Body of pancreas (tissue), 4 donors: ENCODE data around the gene TAGAP.

Source experiments
- POLR2A ChIP-seq, 3 donors: fragments of 450-650 bp; IDR thresholded peaks; one replicate each; pipeline ENCODE4 v1.6.1; 2016; ENCODE audit warnings: antibody characterized with exemption in 3 of 3, mild to moderate bottlenecking in 2 of 3
- TF ChIP-seq, protein P1 (sequence below), 7 experiments: fragments of 450-650 bp in 4 of 7; fragments of 200-600 bp in 3 of 7; sonication (generic) in 3 of 7; IDR thresholded peaks; one replicate each; pipeline ENCODE4 v1.5.1; 2016 to 2019; ENCODE audit warnings: antibody characterized with exemption in 7 of 7

DNA sequence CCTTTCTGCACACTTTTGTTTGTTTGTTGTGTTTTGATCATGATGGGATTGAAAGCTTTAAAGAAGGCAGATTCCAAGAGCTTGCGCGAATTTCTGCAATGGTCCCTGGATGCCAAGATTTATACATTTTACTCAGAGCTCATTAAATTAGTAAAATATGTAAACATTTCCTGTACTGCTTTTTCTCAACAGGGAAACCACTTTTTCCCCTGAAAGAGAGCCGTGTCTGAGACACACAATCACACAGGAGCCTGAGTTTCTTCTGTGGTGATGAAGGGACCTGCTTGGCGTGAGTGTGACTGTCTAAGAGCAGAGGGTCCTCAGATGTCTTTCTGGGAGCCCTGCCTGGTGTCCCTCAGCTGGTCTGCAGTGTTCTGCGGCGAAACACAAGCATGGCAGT lies 12.1 kb upstream of the TAGAP start:
- no peak for TF ChIP-seq POLR2A (IDR thresholded peaks at IDR 0.05)
- TF ChIP-seq, protein P1, sequence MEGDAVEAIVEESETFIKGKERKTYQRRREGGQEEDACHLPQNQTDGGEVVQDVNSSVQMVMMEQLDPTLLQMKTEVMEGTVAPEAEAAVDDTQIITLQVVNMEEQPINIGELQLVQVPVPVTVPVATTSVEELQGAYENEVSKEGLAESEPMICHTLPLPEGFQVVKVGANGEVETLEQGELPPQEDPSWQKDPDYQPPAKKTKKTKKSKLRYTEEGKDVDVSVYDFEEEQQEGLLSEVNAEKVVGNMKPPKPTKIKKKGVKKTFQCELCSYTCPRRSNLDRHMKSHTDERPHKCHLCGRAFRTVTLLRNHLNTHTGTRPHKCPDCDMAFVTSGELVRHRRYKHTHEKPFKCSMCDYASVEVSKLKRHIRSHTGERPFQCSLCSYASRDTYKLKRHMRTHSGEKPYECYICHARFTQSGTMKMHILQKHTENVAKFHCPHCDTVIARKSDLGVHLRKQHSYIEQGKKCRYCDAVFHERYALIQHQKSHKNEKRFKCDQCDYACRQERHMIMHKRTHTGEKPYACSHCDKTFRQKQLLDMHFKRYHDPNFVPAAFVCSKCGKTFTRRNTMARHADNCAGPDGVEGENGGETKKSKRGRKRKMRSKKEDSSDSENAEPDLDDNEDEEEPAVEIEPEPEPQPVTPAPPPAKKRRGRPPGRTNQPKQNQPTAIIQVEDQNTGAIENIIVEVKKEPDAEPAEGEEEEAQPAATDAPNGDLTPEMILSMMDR (IDR thresholded peaks at IDR 0.05) = no peak
